RWPE2 (cell line): ENCODE data around the gene REELD1.

ENCODE experiments used
- ATAC-seq: fragments of 200-7000 bp; cut with Tn5 transposase; 3 replicates; pipeline ENCODE4 v1.9.1; 2021; ENCODE audit warnings: low read depth
- DNase-seq: peaks from one replicate; pipeline ENCODE4 v3.0.0-alpha.2; 2020; ENCODE audit warnings: low spot score
- H3K27ac ChIP-seq: fragments of 450-650 bp; 2 replicates; pipeline ENCODE4 v1.5.1; 2017; ENCODE audit warnings: mild to moderate bottlenecking; ENCODE audit not compliant: poor library complexity, severe bottlenecking
- H3K27me3 ChIP-seq: fragments of 250-450 bp; sonication (Bioruptor Pico); 2 replicates; pipeline ENCODE4 v1.5.1; 2021; ENCODE audit warnings: mild to moderate bottlenecking, moderate library complexity; ENCODE audit not compliant: insufficient read depth, poor library complexity, severe bottlenecking
- H3K36me3 ChIP-seq: fragments of 250-450 bp; sonication (Bioruptor Pico); 2 replicates; pipeline ENCODE4 v1.5.1; 2020; ENCODE audit warnings: low read depth, mild to moderate bottlenecking, moderate library complexity
- H3K4me1 ChIP-seq: fragments of 250-450 bp; sonication (Bioruptor Pico); 2 replicates; pipeline ENCODE4 v1.5.1; 2021; ENCODE audit warnings: mild to moderate bottlenecking, moderate library complexity; ENCODE audit not compliant: insufficient read depth, poor library complexity, severe bottlenecking
- H3K4me3 ChIP-seq: fragments of 250-450 bp; sonication (Bioruptor Pico); 2 replicates; pipeline ENCODE4 v1.5.1; 2021; ENCODE audit warnings: mild to moderate bottlenecking, moderate library complexity; ENCODE audit not compliant: severe bottlenecking
- H3K9me3 ChIP-seq: fragments of 250-450 bp; sonication (Bioruptor Pico); 2 replicates; pipeline ENCODE4 v1.5.1; 2021; ENCODE audit warnings: mild to moderate bottlenecking, moderate library complexity; ENCODE audit not compliant: severe bottlenecking
- CTCF ChIP-seq: fragments of 450-650 bp; IDR thresholded peaks from one replicate; pipeline ENCODE4 v1.5.1; 2017; ENCODE audit warnings: mild to moderate bottlenecking, moderate library complexity; ENCODE audit not compliant: poor library complexity, severe bottlenecking

The REELD1 gene

DNA sequence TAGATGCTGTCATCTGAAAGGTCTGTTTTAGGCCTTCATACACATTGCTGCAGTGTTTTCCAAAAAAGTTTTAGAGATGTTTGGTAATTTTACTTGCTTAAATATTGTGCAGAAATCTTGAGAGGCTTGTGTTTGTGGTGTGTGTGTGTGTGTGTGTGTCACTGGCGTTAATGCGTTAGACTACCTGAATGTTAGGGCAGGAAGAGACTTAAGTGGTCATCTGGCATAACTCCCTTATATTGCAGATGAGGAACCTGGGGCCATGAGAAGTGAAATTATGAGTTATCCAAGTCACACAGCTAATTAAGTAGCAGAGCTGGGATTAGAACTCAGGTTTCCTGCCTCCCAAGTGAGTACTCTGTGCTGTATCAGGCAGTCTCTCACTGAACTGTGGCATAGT, 37.4 kb upstream of the REELD1 start:
- peaks cover 19% of the 10 kb centered on the region for H3K36me3 ChIP-seq
- H3K4me3 ChIP-seq = peak overlapping the region; percentile 79
- TF ChIP-seq CTCF = no peak
- H3K27ac ChIP-seq = no peak overlapping the region
- no peaks in the 10 kb centered on the region for H3K9me3 ChIP-seq
- no peak for ATAC-seq
- peaks cover 15% of the 10 kb centered on the region for H3K4me1 ChIP-seq
- DNase-seq = no peak
- no peaks in the 10 kb centered on the region for H3K27me3 ChIP-seq

- no peak overlapping the region for H3K4me3 ChIP-seq
- H3K4me1 ChIP-seq = peaks cover 15% of the 10 kb centered on the region
- H3K9me3 ChIP-seq = no peaks in the 10 kb centered on the region
- DNase-seq (no peak), ATAC-seq (no peak)
- H3K36me3 ChIP-seq = peaks cover 29% of the 10 kb centered on the region
- no peaks in the 10 kb centered on the region for H3K27me3 ChIP-seq
- TF ChIP-seq CTCF = no peak
- no peak overlapping the region for H3K27ac ChIP-seq
These were observed 36.2 kb upstream of the REELD1 start for GRCh38 chr4:146178126-146178525.

DNA sequence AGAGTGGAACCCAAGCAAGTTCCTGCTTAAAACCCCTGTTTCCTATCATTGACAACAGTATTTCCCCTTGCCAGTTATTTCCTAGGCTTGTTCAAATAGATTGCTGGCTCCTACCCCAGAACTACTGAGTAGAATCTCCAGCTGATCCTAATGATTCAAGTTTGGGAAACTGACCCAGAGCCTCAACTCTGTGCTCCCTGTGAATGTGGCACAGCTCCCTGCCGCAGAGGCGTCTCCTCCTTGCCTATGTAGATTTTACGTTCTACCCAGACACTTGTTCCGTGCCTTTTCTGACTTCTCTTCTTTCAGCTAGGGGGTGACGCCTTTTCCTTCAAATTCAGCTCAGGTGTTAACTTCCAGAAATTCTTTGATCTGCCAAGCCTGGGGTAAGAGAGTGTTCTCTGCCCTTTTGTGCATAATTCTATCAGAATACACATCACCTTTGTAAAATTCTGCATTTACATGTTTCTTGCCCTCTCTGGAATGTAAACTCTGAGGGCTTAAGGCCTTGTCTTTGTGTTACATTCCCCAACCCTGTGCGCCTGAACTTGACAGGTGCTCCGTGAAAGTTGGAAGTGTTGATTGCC, 34.5 kb upstream of the REELD1 start:
- Histone ChIP-seq H3K9me3 (no peaks in the 10 kb centered on the region), H3K27ac (no peak overlapping the region), H3K4me1 (peaks cover 13% of the 10 kb centered on the region), H3K4me3 (no peak overlapping the region), H3K36me3 (peaks cover 39% of the 10 kb centered on the region), H3K27me3 (no peaks in the 10 kb centered on the region)
- DNase-seq (no peak), ATAC-seq (no peak)
- TF ChIP-seq CTCF = no peak

- Histone ChIP-seq H3K36me3 (peaks cover 63% of the 10 kb centered on the region), H3K4me1 (no peaks in the 10 kb centered on the region)
- TF ChIP-seq CTCF = no peak
These were observed 31.9 kb upstream of the REELD1 start for GRCh38 chr4:146182443-146182842.

GRCh38 chr4:146183209-146183608, 31.1 kb upstream of the REELD1 start:
- Histone ChIP-seq H3K36me3 (peaks cover 70% of the 10 kb centered on the region), H3K27me3 (no peaks in the 10 kb centered on the region), H3K27ac (no peak overlapping the region), H3K4me3 (no peak overlapping the region), H3K4me1 (no peaks in the 10 kb centered on the region), H3K9me3 (no peaks in the 10 kb centered on the region)
- DNase-seq (no peak), ATAC-seq (no peak)
- no peak for TF ChIP-seq CTCF

More at GRCh38 chr4:146182443-146182842, 31.9 kb upstream of the REELD1 start:
- ATAC-seq (no peak), DNase-seq (no peak)
- Histone ChIP-seq H3K9me3 (no peaks in the 10 kb centered on the region), H3K4me3 (no peak overlapping the region), H3K27me3 (no peaks in the 10 kb centered on the region), H3K27ac (no peak overlapping the region)
